ENCODE data around the gene USF3. TPM values are rescaled to one million over a fixed set of nuclear protein-coding genes. Genes with fewer than 3 reads are reported as not detected.

USF3 gene
- total and polyA plus RNA-seq, 4 donors, result 4.6 to 16.0 (median 11.4) TPM

GRCh38 chr3:113707835-113708234 is 11.4 kb upstream of the USF3 start:
- Histone ChIP-seq H3K4me1 (ENCODE audit: control insufficient read depth in 4 of 4, insufficient read depth in 4 of 4, low read length in 3 of 4) (no peaks in the 10 kb centered on the region), H3K4me3 (ENCODE audit: low read depth in 1 of 3, low read length in 3 of 3) (no peak overlapping the region), H3K36me3 (ENCODE audit: control insufficient read depth in 4 of 4, insufficient read depth in 3 of 4, low read depth in 1 of 4, low read length in 3 of 4) (no peaks in the 10 kb centered on the region), H3K27me3 (ENCODE audit: control insufficient read depth in 4 of 4, insufficient read depth in 4 of 4, low read length in 3 of 4) (no peaks in the 10 kb centered on the region), H3K9me3 (ENCODE audit: control insufficient read depth in 4 of 4, low read length in 3 of 4) (no peaks in the 10 kb centered on the region), H3K9ac (ENCODE audit: low read depth in 1 of 2, low read length in 2 of 2) (no peak overlapping the region), H3K27ac (ENCODE audit: low read depth in 1 of 2, low read length in 2 of 2) (no peak overlapping the region)
- no peak for DNase-seq (ENCODE audit: low spot score)
- 91% methylated on average over 4 of the region's 4 CpGs for WGBS
- no peak for TF ChIP-seq GABPA (IDR thresholded peaks at IDR 0.05 in 1 of 2, conservative IDR thresholded peaks at IDR 0.05 in 1 of 2)

- peaks cover 2 to 27% (median 24%) of the 10 kb centered on the region in 4 donors for H3K4me1 ChIP-seq (ENCODE audit: control insufficient read depth in 4 of 4, insufficient read depth in 4 of 4, low read length in 3 of 4)
- no peaks in the 10 kb centered on the region for H3K36me3 ChIP-seq (ENCODE audit: control insufficient read depth in 4 of 4, insufficient read depth in 3 of 4, low read depth in 1 of 4, low read length in 3 of 4)
- H3K4me3 ChIP-seq (ENCODE audit: low read depth in 1 of 3, low read length in 3 of 3), result peak overlapping the region in 2 of 3 donors; percentile 42 to 44
- WGBS, result 23% methylated on average over 24 of the region's 24 CpGs
- no peaks in the 10 kb centered on the region for H3K9me3 ChIP-seq (ENCODE audit: control insufficient read depth in 4 of 4, low read length in 3 of 4)
- TF ChIP-seq SP1 (IDR thresholded peaks at IDR 0.05), result no peak
- no peak for TF ChIP-seq ZBTB33 (IDR thresholded peaks at IDR 0.05)
- no peak for TF ChIP-seq ATF3 (IDR thresholded peaks at IDR 0.05)
- TF ChIP-seq RAD21 (IDR thresholded peaks at IDR 0.05), result no peak
- no peak for TF ChIP-seq FOXA1 (IDR thresholded peaks at IDR 0.05)
- TF ChIP-seq NR2F2 (IDR thresholded peaks at IDR 0.05), result no peak
- no peak for TF ChIP-seq GABPA (IDR thresholded peaks at IDR 0.05 in 1 of 2, conservative IDR thresholded peaks at IDR 0.05 in 1 of 2)
- no peak for TF ChIP-seq HNF4A (conservative IDR thresholded peaks at IDR 0.05)
- TF ChIP-seq EGR1 (IDR thresholded peaks at IDR 0.05; ENCODE audit: low read depth in 2 of 2), result no peak
- no peak for TF ChIP-seq MAX (IDR thresholded peaks at IDR 0.05)
- no peak for TF ChIP-seq RXRA (IDR thresholded peaks at IDR 0.05)
- TF ChIP-seq FOXA2 (IDR thresholded peaks at IDR 0.05), result no peak
- no peak for TF ChIP-seq CTCF (IDR thresholded peaks at IDR 0.05; ENCODE audit: low read depth, low read length, missing input control)
- TF ChIP-seq JUND (IDR thresholded peaks at IDR 0.05), result no peak
- no peak overlapping the region for H3K9ac ChIP-seq (ENCODE audit: low read depth in 1 of 2, low read length in 2 of 2)
- H3K27me3 ChIP-seq (ENCODE audit: control insufficient read depth in 4 of 4, insufficient read depth in 4 of 4, low read length in 3 of 4), result no peaks in the 10 kb centered on the region
- no peak overlapping the region for H3K27ac ChIP-seq (ENCODE audit: low read depth in 1 of 2, low read length in 2 of 2)
- no peak for DNase-seq (ENCODE audit: low spot score)
Measured at GRCh38 chr3:113698956-113699355, 2.5 kb upstream of the USF3 start.

GRCh38 chr3:113698213-113698742 is 1.8 kb upstream of the USF3 start:
- H3K4me1 ChIP-seq (ENCODE audit: control insufficient read depth in 4 of 4, insufficient read depth in 4 of 4, low read length in 3 of 4), result peaks cover 2 to 30% (median 26%) of the 10 kb centered on the region in 4 donors
- 61% methylated on average over 6 of the region's 6 CpGs for WGBS
- H3K27ac ChIP-seq (ENCODE audit: low read depth in 1 of 2, low read length in 2 of 2), result peak overlapping the region in 1 of 2 donors; percentile 90
- no peak for DNase-seq (ENCODE audit: low spot score)
- no peak overlapping the region for H3K4me3 ChIP-seq (ENCODE audit: low read depth in 1 of 3, low read length in 3 of 3)
- H3K36me3 ChIP-seq (ENCODE audit: control insufficient read depth in 4 of 4, insufficient read depth in 3 of 4, low read depth in 1 of 4, low read length in 3 of 4), result no peaks in the 10 kb centered on the region
- no peaks in the 10 kb centered on the region for H3K9me3 ChIP-seq (ENCODE audit: control insufficient read depth in 4 of 4, low read length in 3 of 4)
- H3K9ac ChIP-seq (ENCODE audit: low read depth in 1 of 2, low read length in 2 of 2), result peak overlapping the region in 1 of 2 donors; percentile 99
- H3K27me3 ChIP-seq (ENCODE audit: control insufficient read depth in 4 of 4, insufficient read depth in 4 of 4, low read length in 3 of 4), result no peaks in the 10 kb centered on the region
- TF ChIP-seq REST (IDR thresholded peaks at IDR 0.05), result no peak
- no peak for TF ChIP-seq HNF4A (conservative IDR thresholded peaks at IDR 0.05)
- no peak for TF ChIP-seq RXRA (IDR thresholded peaks at IDR 0.05)
- TF ChIP-seq MAX (IDR thresholded peaks at IDR 0.05), result no peak
- TF ChIP-seq NR2F2 (IDR thresholded peaks at IDR 0.05), result no peak
- no peak for TF ChIP-seq FOXA1 (IDR thresholded peaks at IDR 0.05)
- TF ChIP-seq FOXA2 (IDR thresholded peaks at IDR 0.05), result no peak
- no peak for TF ChIP-seq RAD21 (IDR thresholded peaks at IDR 0.05)
- TF ChIP-seq HNF4G (IDR thresholded peaks at IDR 0.05), result no peak
- TF ChIP-seq CTCF (IDR thresholded peaks at IDR 0.05; ENCODE audit: low read depth, low read length, missing input control), result no peak
- TF ChIP-seq EGR1 (IDR thresholded peaks at IDR 0.05; ENCODE audit: low read depth in 2 of 2), result no peak
- no peak for TF ChIP-seq JUND (IDR thresholded peaks at IDR 0.05)

Data from liver (tissue), 9 donors.